AML-193 (cell line): ENCODE results near the gene BLM.
A peak's percentile ranks its signal among the peaks of the same experiment; 100 is the strongest.
"Not testable (repeated sequence)": the region's sequence is repeated elsewhere in the genome, so short reads cannot be mapped to it uniquely, and the experiment has no call there.

Experiments used
- DNase-seq, 2 experiments: peaks; one replicate each; lab custom pipeline; 2025; lab: John Stamatoyannopoulos, UW

BLM gene

DNA sequence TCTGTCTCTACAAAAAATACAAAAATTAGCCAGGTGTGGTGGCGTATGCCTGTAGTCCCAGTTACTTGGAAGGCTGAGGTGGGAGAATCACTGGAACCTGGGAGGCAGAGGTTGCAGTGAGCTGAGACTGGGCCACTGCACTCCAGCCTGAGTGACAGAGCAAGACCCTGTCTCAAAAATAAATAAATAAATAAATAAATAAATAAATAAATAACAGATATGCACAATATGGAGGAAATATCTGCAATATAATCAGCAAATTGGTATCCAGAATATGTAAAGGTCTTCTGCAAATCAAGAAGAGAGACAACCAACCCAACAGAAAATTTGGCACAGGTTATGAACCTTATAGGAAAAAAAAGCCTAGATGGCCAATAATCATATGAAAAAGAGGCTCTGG lies 132.3 kb downstream of the BLM start:
- not testable (repeated sequence) for DNase-seq

DNA sequence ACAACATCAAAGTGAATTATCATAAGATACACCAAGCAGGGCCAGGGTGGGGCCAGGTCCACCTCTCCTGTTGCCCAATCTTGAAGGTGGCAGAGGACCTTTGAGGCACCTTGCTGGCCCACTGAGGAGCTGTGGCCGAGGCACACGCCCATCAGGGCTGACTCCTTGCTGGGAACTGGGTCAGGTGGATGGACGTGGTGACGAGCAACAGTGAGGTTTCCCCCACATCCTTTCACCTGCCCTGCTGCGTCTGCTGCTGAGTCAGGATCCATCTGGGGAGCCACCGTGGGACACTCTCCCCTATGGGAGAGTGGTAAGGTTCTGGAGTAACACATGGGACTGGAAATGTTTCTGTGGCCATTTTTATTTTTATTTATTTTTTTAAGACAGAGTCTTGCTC lies 134.0 kb downstream of the BLM start:
- no peak for DNase-seq

DNA sequence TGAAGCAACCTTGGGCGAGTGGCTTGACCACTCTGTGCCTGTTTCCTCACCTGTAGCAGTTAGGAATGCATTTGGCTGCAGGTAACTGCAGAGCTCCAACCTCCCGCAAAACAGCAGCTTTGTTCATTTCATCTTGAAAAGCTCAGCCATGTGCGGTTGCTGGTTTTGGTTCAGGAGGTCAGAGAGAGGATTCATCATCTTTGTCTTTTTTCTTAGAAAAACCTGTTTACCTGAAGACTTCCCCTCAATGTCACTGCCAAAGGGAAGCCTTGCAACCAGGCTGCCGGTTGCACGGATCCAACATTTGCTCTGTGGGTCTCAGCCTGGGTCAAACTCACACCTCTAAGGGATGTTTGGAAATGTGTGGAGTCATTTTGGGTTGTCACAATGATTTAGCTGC lies 134.8 kb downstream of the BLM start:
- no peak for DNase-seq

DNA sequence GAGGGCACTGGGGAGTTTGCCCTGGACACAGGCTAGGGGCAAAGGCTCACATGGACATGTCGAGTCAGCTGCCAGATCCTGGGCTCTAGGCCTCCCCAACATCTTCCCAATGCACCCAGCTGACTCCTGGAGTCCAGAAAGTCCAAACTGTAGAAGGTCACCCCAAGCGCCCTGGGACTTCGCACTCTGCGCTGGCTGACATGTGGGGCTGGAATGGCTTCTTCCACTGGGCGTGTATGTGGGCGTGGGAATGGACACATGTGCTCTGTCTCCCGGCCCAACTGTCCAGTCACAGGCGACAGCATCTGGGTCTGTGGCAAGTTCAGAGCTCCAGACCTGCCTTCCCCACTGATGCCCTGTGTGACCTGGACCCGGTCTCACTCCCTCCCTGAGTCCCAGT lies 138.0 kb downstream of the BLM start:
- DNase-seq: no peak

DNA sequence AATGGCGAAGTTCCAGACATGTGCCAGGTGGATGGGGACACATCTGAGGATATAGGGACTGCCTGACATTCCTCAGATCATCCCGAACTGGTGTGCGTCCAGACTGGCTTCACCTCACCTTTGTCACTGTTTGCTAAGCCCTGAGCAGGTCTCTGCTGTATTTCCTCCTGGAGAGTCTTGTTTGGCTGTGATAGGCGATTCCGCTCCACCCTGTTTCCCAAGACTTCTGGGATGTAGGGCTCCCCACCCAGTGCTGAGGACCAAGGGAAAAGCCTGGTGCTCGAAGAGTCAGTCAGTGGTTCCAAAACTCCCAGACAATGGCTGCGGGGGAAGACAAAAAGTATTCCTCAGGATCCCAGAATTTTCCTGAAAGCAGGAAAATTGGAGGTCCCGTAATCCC lies 140.2 kb downstream of the BLM start:
- DNase-seq: no peak

DNA sequence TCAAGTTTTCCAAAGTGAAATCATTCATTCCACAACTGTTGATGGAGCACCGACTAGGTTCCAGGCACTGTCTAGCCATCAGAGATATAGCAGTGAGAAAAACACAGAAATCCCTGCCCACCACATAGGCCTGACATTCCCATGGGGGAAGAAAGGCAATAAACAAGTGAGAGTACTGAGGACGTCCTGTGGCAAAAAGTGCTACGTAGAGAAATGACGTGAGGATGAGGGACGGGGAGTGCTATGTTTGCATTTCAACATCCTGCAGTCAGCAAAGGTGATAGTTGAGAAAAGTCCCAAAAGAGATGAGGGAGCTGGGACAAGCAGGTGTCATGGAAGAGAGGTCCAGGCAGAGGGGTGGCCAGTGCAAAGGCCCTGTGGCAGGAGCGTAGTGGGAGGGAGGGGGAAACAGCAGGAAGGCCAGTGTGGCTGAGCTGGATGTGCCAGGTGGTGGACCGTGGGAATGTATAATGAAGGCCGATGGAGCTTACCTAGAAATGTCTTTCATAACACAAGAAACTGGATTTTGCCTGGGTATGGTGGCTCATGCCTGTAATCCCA lies 140.8 kb downstream of the BLM start:
- DNase-seq: no peak

DNA sequence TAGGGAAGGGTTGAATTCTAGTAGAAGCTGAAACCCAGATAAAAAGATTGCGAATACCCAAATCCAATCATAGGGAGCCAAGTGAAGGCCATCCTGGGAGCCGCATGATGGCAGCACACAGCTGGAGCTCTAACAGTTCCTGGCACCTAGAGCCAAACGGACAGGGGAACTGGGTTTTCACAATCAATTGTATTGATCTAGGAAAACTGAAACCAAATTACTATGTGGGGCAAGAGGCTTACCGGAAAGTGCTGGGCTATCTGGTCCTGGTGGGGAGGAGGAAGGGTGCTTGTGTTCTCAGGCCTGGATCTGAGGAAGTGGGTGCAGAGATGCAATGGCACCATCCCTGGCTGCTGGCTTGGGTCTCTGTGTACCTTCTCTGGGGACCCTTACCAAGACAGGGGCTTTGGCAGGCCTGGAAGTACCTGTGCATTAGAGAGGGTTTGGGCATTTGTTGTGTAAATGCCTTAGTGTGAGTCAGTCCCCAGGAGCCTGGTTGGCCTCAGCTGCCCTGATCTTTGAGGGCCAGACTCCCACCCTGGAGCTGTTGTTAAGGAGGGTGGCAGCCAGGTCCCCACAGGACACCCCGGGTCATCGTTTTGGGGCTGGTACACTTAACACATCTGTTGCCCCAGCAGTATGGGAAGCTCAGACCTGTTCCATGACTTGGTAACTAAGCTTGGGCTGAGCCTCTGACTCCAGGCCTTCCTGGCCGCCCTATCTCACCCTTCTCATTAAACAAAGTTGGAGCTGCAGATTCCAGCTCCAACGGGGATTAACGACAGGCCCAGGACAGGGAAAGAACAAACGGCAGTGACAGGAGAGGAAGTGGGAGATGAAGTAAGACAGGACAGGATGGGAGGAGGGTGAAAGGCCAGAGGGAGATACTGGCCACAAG lies 142.3 kb downstream of the BLM start:
- peak in 1 of 2 experiments; percentile 7 for DNase-seq

DNA sequence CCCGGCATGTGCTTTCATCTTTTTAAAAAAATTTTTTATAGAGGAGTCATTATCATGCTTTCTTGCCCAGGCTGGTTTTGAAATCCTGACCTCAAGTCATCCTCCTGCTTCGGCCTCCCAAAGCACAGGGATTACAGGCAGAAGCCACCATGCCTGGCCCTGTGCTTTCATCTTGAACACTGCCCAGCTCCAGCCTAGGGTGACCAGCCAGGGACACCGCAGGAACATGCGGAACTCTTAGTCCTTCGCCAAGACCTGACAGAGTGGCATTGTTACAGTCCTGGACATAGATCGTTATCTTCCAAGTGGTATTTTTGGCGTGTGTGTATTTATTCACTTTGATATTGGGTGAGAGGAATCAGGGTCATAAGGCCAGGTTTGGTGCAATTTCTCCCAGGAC lies 143.3 kb downstream of the BLM start:
- no peak for DNase-seq

DNA sequence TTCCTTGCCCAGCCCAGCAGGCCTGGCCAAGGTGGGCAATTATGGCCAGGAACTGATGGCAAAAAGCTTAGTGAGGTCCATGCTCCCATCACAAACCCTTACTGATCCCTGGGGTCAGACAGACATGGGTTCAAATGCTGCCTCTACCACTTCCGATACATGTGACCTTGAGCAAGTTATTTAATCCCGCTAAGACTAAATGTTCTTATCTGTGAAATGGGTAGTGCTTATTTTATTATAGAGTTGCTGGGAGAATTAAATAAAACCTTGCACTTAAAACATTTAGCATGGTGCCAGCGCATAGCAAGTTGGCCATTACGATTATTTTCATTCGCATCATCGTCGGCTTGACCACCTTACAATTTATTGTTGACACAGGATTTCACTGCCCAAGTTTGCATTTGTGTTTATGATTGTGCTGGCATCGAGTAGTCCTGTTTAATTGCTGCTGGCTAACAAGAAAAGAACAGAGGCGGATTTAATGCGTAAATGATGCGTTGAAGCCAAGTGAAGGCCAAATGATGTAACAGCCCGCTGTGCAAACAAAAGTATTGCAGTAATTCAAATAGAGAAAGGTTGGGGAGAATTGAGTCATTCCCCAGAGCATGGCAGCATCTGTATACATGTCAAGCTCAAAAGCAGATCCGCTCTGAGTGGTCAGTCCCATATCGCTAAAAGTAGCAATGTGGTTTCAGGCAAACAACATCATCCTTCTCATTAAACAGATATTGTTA lies 144.0 kb downstream of the BLM start:
- DNase-seq: no peak

DNA sequence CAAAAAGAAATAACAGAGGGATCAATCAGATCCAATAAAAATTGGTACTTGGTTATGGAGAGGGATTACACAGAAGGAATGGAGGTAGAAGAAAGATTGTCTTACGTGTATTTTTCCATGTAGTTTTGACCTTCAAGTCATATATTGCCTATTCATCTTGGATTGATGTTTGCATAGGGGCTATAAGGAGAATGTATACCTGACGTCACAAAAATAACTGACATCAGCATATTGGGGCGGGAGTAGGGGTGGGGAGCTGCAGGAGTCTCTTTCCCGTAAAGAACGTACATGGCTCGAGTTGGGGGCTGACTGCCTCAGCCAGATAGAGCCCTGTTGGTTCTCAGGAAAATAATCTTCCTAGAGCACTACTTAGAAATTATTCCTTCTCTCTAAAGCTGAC lies 145.3 kb downstream of the BLM start:
- no peak for DNase-seq

DNA sequence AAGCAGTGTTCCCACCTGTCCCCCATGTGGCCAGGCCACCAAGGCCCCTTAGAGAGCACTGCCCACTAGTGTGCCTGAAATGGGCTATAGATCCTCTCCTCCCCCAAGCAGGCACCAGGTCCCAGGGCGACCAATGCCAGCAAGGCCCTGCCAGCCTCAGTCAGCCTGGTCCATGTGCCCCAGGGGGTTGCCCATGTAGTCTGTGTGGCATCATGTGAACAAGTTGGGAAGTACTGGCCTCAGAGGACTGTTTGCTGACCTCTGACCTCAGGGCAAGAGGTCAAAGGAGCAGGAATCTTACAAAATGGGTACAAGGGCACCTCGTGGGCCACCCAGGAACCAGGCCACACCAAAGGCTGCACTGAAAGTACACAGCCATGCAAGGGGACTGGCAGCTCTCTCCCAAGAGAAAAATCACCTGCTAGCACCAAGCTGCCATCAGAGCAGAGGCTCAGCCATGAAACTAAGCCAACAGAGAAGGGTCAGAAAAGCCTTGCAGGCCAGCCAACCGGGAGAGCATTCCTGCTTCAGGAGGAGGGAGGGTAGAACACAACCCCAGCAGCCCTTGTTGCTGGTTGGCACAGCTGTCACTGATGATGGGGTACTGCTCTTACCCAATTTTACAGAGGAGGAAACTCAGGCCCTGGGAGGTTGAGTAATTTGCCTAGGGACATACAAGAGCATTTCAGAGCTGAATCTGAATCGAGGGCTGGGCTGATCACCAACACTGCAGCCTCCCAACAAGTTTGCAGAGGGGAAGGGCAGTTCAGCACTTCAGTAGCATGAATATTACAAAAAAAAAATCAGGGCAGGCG lies 146.0 kb downstream of the BLM start:
- peak; percentile 95 to 97 for DNase-seq

DNA sequence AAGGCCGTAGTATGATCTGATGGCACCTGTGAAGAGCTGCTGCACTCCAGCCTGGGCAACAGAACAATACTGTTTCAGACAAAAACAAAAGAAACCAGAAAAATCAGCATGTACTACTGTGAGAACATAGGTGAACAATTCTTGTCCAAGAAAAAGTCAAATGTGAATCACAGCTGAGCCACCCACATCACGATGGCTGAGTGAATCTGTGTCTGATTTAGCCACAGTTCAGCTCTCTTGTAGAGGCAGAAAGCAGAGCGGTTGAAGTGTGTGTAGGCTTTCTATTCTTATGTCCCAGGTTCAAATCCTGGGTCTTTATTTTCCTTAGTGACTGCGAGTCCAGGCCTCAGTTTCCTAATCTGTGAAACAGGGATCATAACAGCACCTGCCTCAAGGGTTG lies 146.8 kb downstream of the BLM start:
- DNase-seq: no peak

DNA sequence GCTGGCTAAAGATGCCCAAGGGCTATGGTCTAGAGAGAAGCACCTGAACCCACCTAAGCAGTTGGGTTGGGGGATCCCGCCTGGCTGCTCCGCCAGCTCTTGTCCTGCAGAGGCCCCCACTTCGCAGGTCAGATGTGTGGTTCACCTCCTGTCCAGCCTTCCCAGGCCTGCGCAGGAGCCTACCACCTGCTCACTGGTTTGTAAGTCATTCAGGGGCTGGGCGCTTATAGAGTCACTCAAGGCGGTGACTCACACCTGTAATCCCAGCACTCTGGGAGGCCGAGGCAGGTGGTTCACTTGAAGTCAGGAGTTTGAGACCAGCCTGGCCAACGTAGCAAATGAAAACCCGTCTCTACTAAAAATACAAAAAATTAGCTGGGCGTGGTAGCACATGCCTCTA lies 147.4 kb downstream of the BLM start:
- no peak for DNase-seq

DNA sequence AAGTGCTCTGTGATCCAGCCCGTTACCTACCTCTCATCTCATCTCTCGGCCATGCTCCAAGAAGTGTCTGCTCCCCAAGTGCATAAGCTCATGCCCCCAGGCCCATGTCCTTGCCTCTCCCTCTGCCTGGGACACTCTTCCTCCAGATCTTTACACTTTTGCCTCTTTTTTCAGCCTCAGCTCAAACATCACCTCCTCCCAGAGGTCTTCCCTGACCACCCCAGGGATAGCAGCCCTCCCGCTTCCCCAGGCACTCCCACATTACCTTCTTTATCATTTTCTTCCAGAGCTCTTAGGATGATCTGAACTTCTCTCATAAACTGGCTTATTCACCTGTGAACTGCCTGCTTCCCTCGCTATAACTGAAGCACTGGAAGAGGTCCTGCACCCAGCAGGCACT lies 148.6 kb downstream of the BLM start:
- no peak for DNase-seq
